Measurements from ENCODE around the gene ATXN1L.
"Not testable (repeated sequence)": the region's sequence is repeated elsewhere in the genome, so short reads cannot be mapped to it uniquely, and the experiment has no call there.

The ATXN1L gene, protein sequence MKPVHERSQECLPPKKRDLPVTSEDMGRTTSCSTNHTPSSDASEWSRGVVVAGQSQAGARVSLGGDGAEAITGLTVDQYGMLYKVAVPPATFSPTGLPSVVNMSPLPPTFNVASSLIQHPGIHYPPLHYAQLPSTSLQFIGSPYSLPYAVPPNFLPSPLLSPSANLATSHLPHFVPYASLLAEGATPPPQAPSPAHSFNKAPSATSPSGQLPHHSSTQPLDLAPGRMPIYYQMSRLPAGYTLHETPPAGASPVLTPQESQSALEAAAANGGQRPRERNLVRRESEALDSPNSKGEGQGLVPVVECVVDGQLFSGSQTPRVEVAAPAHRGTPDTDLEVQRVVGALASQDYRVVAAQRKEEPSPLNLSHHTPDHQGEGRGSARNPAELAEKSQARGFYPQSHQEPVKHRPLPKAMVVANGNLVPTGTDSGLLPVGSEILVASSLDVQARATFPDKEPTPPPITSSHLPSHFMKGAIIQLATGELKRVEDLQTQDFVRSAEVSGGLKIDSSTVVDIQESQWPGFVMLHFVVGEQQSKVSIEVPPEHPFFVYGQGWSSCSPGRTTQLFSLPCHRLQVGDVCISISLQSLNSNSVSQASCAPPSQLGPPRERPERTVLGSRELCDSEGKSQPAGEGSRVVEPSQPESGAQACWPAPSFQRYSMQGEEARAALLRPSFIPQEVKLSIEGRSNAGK

DNA sequence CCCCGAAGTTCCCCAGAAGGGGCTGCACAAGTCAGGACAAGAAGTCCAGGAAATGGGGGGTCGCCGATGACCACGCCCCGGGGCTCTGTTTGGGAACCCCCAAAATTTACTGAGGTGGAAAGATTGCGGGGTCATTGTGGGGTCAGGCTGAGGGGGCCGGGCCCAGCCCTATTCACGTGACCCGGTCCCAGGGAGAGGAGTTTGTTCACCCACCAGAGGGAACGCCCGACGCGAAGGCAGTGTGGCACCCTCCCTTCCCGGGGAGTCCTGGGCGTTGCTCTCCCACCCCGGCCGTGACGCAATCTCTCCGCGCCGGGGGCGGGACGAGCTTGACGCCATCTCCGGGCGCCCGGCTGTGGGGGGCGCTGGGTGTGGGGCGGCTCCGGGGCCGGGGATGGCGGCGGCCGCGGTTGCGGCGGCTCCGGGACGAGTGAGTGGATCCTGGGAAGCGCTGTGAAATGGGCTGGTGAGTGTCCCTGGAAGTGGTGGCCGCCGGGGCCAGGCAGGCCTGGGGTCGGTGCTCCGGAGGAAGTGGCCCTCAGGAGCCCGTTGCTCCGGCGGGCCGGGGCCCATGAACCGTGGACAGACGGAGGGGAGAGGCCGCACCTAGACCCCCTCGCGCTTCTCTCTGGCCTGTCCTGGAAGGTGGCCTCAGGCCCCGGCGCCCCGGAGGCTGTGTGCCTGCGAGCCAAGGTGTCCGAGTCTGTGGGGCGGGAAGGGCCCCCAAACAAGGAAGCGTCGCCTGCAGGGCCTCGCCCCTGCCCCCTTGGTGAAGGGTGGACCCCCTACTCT lies at the start of gene ATXN1L:
TSS of gene ATXN1L (plus strand) at position 338 of the 792 bp plus-strand sequence. CDS start 3,765 bp downstream, outside the sequence.
- peak; percentile 88 to 93 for DNase-seq (ENCODE audit: low read depth in 2 of 2)

DNA sequence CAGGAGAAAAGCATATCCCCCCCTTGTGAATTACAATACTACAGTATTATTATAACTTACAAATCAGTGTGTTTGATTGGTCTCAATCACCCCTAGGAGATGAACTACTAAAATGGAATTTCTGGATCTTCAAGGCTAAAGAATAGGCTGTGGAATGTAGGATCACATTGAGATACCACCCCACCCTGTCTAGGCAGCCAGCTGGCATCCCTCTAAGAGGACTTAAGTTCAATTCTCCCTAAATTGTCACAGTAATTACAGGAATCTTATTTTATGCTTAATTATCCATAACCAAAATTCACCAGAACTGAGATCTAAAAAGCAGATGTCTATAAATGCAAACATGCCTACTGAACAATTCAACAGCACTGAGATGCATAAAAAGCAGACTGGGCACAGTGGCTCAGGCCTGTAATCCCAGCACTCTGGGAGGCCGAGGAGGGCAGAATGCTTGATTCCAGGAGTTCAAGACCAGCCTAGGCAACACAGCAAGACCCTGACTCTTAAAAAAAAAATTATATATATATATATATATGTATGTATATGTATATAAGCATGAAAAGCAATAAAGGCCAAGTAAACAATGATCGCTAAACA lies 49.2 kb upstream of the ATXN1L start:
- DNase-seq (ENCODE audit: low read depth in 2 of 2): no peak

DNA sequence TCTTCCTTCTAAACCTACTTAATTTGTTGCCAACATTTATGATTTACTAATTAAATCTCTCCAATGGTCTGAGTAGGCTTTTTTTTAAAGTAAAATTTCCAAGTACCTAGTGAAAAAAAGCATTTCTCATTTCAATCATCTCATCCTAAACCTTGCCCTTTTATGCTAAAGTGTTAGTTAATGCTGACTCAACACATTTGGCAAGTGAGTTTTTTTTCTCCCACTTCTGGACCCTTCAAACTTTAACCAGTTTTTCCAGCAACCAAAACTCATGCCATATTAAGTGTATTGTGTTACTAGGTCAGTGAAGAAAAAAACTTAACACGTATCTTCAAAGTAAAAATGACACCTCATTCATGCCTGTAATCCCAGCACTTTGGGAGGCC lies 42.5 kb upstream of the ATXN1L start:
- no peak for DNase-seq (ENCODE audit: low read depth in 2 of 2)

DNA sequence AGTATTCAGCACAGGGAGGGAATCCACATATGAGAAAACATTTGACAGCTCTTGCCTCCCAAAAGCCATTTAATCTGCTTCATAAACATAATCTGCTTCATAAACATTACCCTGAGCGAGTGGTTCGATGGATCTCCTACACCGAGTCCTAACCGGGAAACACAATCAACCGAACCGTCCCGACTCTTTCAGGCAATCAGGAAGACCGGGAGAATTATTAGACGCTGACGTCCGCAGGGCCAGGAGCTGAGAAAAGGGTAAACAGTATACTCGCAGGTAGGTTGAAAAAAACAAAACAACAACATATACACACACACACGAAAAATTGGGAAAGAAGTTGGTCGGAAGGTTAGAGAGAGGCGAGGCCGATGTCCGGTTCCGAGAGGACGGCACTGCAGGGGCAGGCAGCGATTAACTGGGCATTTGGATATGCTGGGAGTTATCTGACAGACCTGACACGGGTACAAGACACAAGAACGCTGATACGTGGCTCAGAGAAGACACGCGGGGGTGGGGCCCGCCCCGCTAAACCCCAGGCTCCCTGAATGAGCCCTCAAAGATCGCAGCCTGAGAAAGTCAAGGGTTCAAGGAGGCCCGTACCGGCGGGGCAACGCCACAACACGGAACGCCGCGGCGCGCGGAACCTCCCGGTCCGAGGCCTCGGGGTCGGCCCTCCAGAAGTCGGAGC lies 37.7 kb upstream of the ATXN1L start:
- DNase-seq (ENCODE audit: low read depth in 2 of 2): no peak

DNA sequence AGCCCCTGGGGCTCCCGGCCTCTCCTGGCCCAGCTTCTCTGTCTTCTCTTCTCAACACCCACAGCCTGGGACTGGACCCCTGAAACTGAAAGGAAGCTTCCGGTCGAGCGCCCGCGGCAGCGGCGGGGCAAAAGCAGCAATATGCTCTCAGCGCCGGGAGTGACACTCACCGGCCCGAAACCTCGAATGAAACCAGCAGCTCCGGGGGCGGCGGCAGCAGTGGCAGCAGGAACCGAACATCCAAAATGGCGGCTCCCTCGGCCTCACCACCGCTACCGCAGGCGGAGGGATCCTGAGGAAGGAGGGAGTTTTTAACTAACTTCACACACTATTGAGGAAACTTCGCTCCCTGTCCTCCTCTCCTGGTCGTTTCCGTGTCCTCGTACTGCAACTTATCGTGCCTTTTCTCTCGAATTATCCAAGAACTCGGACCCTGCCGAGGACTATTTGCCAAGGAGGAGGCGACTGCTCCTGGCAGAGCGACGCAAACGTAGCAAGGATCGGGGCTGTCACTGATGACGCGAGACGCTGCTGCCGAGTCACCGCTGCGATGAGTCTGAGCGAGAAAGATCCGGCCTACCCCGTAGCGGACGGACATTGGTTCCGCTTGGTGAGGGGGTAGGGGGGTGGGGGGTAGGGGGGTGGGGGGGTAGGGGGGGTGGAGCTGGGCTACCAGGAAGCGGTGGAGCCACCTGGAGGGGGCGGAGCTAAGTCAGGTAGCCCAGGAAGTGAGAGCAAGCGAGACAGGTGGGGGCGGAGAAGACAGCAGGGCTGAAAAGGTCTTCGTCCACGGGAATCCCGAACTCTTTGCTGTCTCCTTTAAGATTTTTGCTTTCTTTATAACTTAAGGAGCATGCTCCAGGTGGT lies 37.0 kb upstream of the ATXN1L start, which contains the start of gene AP1G1:
TSS of gene AP1G1 (minus strand) at position 242 of the 867 bp plus-strand sequence. CDS start 19,355 bp downstream, outside the sequence.
- peak; percentile 80 to 83 for DNase-seq (ENCODE audit: low read depth in 2 of 2)

DNA sequence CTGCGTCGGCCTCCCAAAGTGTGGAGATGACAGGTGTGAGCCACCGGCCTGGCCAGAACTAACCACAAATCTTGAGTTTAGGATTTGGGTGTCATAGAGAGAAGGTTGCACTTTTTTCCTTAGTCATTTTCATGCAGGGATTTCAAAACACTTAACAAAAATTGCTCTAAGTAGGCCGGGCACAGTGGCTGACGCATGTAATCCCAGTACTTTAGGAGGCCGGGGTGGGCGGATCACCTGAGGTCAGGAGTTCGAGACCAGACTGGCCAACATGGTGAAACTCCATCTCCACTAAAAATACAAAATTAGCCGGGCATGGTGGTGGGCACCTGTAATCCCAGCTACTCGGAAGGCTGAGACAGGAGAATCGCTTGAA lies 35.6 kb upstream of the ATXN1L start:
- not testable (repeated sequence) for DNase-seq (ENCODE audit: low read depth in 2 of 2)

DNA sequence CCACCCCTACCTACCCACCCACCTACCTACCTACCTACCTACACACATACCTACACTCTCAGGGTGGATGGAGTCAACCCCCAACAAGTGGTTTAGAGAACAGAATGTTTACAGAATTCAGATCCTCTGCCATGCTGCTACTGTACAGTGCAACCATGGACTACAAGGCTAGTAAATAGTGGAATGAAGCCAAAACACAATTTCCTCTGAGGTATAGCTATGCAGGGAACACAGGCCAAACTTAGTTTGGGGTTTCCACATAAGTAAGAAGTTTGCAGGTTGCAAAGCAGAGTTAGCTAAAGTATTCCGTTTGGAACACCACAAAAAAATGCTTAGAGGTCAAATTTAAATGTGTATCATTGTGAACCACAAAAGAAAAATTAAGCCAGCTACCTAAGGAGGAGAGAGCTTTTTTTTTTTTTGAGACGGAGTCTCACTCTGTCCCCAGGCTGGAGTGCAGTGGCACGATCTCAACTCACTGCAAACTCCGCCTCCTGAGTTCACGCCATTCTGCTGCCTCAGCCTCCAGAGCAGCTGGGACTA lies 34.4 kb upstream of the ATXN1L start:
- DNase-seq (ENCODE audit: low read depth in 2 of 2): no peak

DNA sequence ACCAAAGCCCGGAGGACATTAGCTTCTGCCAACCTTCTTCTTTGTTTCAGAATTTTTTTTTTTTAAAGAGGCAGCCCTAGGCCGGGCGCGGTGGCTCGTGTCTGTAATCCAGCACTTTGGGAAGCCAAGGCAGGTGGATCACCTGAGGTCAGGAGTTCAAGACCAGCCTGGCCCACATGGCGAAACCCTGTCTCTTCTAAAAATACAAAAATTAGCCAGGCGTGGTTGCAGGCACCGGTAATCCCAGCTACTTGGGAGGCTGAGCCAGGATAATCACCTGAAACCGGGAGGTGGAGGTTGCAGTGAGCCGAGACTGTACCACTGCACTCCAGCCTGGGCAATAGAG lies 28.6 kb upstream of the ATXN1L start:
- not testable (repeated sequence) for DNase-seq (ENCODE audit: low read depth in 2 of 2)

DNA sequence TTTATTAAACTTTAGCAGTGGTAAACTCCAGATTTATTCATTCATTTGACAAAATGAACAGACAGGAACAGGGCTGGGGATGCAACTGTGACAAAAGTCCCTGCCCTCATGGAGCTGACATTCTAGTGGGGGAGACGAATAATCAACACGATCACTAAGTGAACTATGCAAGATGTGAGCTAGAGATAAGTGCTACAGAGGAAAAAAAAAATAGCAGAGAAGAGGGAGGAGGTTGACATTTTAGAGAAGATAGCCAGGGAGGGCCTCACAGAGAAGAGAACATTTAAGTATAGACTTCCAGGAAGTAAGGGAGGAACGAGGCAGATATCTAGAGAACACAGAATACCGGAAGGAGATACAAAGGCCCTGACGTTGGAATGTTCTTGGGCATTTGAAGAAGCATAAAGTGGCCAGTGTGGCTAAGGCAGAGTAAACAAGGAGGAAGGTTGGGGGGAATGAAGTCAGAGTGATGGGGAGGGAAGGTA lies 19.2 kb upstream of the ATXN1L start:
- DNase-seq (ENCODE audit: low read depth in 2 of 2): no peak

DNA sequence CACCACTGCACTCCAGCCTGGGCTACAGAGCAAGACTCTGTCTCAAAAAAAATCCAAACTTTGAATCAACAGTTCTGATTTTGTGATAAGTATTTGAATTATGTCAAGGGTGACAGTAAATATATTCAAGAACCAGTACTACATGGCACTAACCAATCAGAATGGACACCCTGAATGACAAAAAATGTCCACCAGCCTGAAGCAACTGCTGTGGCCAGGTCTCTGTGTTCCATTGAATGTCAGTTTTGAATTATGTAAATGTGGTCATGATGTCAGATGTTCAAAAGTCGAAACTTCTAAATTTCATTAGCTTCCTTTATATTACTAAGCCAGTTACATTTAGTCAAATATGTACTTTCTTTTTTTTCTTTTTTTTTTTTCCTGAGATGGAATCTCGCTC lies 15.4 kb upstream of the ATXN1L start:
- no peak for DNase-seq (ENCODE audit: low read depth in 2 of 2)

DNA sequence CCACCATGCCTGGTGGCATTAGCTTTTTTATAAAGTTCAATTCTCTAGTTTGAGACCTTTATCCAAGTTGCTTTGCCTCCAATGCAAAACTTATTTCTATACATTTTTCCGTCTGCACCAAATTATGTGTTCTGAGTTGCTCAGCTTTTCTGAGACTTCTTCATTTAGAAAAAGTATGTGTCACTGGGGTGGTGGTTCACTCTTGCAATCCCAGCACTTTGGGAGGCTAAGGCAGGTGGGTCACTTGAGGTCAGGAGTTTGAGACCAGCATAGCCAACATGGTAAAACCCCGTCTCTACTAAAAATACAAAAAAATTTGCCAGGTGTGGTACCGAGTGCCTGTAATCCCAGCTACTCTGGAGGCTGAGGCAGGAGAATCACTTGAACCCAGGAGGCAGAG lies 14.1 kb upstream of the ATXN1L start:
- DNase-seq (ENCODE audit: low read depth in 2 of 2): not testable (repeated sequence)

DNA sequence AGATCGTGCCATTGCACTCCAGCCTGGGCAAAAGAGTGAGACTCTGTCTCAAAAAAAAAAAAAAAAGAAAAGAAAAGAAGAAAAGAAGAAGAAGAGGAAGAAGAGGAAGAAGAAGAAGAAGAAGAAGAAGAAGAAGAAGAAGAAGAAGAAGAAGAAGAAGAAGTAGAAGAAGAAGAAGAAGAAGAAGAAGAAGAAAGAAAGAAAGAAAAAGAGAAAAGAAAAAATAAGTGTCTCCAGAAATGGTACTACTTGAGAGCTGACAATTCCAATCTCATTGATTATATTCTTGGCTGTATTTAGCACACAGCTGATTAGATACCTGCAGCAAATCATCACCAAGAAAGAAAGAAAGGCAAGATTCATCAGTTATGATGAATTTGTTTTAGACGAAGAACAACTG lies 13.7 kb upstream of the ATXN1L start:
- DNase-seq (ENCODE audit: low read depth in 2 of 2): not testable (repeated sequence)

DNA sequence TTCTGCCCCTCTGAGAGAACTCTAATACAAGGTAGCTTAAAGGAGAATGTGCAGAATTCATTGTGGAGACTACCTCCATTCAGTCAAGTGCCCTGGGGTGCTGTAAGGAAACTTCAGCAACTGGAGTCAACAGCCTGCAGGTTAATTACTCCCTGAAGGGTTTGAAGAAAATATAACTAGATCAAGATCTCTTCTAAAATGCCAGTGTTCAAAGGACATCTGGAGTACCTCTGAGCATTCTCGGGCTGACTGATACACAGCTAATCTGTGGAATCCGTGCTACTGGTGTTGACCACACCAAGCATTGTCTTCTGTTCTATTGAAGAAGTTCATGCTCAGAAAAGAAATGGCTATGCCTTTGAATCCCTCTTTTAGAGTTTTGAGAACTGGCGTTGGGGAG lies 11.5 kb upstream of the ATXN1L start:
- no peak for DNase-seq (ENCODE audit: low read depth in 2 of 2)

DNA sequence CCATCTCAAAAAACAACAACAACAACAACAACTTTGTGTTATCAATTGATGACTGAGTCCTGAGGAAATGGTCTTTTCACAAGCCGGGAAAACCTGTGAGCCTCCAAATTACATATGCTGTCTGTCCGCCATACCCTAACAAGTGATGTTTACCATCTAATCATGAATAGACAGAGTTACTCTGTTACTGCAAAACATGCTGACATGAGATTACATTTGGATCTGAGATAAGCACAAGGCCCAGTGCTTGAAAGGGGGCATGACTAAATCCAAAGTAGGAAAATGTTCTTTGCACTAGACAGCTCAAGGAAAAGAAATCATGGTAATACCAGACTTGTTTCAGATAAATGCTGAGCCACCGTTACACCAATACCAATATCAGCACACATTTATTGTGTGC lies 8.6 kb upstream of the ATXN1L start:
- DNase-seq (ENCODE audit: low read depth in 2 of 2): no peak

DNA sequence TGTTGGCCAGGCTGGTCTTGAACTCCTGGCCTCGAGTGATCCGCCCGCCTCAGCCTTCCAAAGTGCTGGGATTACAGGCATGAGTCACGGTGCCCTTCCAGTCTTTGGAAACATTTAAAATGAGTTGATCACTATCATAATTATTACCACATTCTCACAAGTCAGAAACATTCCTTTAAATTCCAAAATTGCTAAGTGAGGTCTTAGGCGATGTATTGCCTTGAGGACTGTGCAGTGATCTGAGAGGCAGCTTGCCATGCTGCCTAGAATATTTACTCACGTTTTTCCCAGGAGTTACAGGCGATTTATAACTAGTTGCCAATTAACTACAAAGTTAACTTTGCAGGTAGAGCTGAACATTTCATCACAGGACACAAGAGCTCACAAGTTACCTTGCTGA lies 5.7 kb upstream of the ATXN1L start:
- DNase-seq (ENCODE audit: low read depth in 2 of 2): no peak

DNA sequence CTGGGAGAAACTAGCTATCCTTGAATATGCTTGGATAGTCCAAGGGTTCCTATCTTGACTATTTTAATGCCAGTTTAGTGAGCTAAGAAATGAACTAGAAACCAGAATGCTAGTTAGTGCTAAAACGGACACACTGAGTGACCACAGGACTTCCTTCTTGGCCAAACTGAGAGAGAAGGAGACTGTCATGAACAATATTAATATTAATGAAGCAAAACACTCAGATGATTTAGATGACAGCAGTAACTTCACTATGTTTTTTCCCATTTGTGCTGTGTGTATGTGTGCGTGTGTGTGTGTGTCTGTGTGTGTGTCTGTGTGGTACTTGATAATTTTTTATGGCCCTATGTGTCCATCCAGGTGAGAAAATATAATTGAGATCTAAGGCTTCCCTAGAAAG lies 2.2 kb upstream of the ATXN1L start:
- no peak for DNase-seq (ENCODE audit: low read depth in 2 of 2)

DNA sequence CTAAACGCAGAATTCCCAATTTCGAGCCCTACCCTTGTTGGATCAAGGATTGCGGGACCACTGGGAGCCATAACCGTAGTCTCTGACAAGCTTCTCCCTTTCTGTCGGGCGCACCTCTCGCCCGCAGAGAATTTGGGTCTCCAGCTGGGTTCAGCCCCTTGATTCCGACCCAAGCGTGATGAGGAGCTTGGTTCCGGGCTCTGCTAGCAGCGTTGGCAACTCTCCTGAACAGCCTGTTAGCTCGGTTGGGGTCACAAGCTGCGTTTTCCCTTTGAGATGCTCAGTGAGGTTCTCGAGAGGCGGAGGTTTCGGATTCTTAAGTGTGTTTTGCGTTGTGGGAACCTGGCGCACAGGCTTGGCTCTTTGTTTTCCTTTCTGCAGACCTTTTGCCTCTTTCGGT lies 655 bp downstream of the ATXN1L start:
- no peak for DNase-seq (ENCODE audit: low read depth in 2 of 2)

DNA sequence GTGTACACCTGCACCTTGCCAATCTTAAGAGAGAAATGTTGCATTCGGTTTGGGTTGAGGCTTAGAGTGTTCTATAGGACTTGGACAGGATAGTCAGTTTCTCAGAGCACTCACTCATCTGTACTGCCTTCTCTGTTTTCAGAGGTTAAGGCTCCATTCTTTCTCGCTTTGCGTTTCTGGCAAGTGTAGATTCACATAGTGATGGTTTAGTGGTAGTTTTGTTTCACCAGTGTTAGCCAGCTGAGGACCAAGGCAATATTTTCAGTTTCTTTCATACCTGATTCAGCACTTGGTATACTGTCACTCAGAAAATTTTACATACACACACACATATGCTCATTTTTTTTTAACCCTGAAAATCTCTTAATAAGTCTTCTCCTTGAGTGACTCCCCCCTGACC lies 1.3 kb downstream of the ATXN1L start:
- no peak for DNase-seq (ENCODE audit: low read depth in 2 of 2)

DNA sequence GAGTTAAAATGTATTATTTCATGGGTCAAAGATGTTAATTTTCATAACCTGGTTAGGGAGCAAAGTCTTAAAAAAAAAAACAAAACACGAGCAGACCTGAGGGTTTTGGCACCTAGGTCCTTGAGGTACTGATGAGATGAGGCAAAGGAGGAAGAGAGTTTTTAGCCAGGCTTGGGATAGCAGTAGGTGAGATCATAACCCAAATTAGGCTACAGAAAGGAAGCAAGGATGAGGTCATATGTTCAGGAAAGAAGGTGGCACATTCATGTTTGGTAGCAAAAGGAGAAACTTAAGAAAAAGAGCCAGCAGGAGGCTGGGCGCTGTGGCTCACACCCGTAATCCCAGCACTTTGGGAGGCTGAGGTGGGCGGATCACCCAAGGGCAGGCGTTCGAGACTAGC lies 2.8 kb downstream of the ATXN1L start:
- DNase-seq (ENCODE audit: low read depth in 2 of 2): no peak

DNA sequence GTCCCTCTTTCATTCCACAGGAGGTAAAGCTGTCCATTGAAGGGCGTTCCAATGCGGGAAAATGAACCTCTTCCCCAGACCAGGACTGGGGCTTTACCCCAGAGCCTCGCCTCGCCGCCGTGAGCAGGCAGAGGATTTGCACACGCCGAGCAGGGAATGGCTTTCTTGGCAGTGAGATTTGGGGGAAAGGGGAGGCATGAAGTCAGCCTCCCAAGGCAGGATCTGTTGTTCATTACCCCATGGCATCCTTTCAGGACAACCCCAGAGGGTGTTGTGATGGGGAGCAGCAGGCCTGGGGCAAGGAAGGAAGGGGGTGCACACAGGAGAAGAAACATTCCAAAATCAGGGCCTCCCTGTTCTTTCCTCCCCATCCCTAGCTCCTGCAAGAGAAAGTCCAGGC lies 6.0 kb downstream of the ATXN1L start:
- DNase-seq (ENCODE audit: low read depth in 2 of 2): no peak
